ENCODE data around the gene PAX7.

Gene PAX7

DNA sequence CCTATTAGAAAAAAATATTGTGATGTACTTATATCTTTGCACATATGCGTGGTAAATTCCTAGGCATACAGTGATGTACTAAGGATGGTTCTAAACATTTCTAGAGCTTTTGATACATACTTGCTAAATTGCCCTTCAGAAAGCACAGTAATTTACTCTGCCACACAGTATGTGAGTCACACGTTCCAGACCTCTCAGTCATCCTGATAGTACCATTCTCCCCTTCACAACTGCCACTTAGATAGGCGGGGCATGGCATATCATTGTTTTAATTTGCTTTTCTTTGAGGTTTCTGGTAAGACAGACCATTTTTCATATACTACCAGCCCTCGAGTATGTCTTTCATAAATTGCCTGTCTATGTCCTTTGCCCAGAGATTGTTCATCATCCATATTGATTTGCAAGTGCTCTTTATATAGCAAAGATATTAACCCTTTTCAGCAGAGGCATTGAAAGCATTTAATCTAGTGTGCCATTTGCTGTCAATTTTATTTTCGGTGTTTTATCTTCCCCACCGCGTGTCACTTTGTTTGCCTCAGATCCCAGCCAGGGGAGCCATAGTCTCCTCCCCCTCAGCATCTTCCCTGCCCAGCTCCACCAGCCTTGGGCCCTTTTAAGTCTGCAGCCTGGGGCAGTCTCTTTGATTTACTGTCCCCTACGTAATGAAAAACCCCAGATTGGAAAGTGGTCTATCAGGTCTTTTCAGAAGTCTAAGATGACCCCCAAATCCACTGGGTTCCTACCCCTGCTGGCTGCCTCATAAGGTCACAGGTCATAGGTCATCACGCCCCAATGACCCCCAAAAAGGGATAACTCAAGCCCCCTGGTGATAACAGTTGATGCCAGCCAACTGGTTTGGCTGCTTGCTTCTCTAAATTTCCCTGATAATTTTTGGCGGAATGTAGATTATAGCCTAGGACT, 11.8 kb upstream of the PAX7 start:
- DNase-seq (ENCODE audit: low spot score): no peak

DNA sequence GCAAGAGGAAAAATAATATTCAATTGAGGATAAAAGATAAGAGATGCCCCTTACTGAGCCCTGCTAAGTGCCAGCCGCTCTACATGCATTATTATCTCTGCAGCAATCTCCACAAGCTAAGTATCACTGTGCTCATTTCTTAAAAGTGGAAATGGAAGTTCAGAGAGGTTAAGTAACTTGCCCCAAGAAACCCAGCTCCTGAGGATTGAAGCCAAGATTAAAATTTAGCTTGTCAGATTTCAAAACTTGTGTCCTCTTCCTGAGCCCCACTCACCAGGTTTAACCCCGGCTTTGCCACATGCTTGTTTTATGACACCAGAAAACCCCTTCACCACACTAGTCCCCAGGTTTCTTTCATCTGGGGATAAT, 11.2 kb upstream of the PAX7 start:
- no peak for DNase-seq (ENCODE audit: low spot score)

DNA sequence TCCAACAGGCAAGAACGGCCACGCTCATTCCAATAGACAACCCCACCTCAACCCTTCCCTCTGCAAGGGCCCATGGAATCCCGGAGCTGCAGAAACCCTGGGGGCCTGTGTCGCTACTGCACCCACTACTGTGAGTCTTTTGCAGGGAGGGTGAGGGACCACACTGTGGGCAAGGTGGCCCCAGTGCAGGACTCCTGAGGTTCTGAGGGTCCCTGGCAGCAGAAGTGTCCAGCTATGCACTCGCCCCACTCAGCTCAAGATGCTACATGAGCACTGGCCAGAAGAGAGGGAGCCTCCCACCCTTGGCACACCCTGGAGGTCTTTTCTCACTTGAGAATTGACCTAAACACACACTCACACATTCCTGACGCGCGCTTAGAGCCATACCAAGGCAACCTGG, 2.1 kb upstream of the PAX7 start:
- no peak for DNase-seq (ENCODE audit: low spot score)

DNA sequence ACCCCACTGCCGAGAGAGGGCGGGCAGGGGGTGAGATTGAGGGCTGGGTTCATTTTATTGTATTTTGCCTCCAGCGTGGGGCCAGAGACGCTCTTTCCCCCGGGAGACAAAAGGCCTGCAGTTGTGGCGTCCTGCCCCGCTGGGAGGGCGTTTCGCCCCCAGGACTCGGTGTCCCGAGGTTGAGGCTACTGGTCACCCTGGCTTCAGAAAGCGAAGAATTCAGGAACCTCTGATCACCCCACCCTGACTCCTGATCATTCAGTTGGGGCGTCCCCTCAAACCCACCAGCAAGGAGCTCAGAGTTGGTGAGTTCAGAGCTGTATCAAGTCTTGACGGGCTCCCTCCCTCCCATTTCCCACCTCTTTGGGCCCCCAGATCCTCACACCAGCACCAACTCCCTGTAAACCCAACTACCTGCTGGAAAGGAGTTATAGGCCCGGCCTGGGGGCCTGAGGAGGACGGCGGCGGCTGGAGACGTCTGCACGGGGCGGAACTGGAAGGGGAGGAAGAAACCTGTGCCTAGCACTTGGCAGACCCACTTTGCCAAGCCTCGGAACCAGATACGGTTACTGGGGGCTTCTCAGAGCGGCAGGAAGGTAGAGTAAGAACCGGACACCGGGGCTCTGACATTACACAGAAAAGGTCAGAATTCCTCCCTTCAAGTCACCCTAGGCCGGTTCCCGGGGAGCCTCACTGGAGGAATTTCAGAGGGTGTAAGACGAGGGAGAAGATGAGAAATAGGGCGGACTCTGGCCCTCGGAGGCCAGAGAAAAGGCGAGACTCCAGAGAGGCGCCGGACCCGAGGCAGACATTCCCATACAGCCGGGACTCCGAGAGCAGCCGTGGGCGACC, 761 bp upstream of the PAX7 start:
- no peak for DNase-seq (ENCODE audit: low spot score)

DNA sequence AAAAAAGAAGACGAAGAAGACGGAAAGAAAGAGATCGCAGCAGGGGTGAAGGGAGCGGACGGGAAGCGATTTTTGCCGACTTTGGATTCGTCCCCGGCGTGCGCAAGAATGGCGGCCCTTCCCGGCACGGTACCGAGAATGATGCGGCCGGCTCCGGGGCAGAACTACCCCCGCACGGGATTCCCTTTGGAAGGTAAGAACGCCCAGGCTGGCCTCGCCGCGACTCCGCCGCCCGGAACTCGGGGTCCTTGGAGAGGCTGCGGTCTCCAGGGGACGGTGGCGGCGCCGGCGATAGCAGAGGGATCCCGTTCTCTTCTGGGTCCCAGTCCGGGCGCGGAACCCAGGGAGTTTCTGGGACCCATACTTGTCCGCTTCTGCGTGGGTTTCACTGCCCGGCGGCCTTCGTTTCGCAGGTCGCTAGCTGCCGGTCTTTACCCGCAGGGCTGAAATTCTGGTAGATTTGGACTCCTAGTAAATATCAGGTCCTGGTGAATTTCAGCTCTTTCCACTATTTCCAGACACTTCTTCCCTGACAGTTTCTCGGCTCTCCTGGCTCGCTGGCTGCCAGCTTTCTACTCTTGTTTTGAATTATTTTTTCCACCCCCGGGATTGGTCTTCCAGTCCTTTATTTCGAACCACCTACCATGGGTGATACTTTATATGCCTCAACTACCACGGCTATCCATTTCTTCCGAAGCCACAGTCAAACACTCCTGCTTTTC, 1.0 kb downstream of the PAX7 start:
- no peak for DNase-seq (ENCODE audit: low spot score)

DNA sequence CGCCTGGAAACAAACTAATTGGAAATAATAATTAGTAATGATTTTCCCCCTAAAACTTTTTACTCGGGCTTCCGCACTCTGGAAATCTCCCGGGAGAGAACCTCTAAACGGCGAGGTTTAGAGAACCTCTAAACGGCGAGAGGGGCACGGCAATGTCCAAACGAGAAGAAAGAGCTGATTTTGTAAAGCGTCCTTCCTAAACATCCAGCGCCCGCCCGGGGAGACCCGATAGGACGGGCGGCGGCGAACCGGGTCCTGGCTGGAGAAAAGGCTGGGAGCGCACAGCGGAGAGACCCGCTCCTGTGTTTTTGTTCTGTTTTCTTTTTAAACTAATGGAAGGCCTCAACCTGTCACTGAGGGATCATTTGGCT, 1.6 kb downstream of the PAX7 start:
- DNase-seq (ENCODE audit: low spot score): no peak

DNA sequence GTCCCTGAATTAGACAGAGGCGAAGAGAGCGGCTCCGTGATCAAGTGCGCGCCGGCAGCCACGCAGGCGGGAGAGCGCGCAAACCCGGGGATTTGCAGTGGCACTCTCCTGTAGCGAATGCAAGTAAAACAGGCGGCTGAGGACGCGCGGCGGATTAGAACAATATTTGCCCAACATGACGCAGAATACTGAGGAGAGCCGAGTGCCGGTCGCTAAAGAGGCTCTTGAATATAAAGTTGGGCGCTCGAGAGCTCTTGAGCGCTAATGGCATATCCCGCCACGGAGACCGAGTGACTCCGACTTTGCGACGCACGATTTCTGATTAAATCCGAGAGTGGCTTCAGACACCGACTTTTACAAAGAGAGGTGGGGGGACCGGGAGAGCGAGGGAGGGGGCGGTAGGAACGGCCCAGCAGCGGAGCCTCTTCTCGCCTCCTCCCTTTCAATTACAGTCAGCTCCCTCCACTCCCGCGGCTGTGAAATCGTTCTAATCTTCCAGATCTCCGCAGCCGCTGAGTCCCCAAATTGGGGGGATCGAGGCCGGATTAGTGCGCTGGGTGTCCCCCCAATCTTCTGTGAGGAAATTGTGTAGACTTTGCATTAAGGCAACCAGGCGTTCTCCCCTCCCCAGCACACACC, 2.3 kb downstream of the PAX7 start:
- DNase-seq (ENCODE audit: low spot score): no peak

DNA sequence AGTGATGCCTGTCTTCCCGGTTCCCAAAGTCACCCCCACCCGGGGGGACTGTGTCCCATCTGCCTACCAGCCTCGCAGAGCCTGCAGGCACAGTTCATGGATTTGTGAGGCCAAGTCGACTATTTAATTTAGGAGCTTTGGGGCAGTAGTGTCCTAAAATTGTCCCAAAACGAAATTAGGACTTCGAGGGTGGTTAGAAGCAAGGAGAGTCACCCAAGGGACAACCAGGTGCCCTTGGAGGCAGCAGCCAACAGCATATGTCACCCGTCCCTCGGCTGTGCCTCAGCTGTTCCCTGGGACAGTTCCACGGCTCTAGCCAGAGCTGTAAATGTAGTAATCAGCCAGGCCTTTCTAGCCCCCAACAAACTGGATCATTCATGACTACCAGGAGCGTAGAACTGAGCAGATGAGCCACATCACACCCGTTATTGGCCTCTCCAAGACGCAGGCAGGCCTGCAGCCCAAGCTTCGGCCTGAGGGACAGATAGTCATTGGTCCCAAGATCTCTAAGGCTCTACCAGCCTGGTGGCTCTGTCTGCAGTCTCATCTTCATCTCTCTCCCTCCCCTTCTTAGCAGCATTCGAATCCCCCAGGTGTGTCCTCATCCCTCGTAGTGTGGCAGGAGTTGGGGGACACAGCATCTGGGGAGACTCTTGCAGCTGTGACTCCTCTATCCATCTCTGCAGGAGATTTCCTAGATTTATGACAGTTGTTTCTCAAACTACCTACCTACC, 2.9 kb downstream of the PAX7 start:
- no peak for DNase-seq (ENCODE audit: low spot score)

DNA sequence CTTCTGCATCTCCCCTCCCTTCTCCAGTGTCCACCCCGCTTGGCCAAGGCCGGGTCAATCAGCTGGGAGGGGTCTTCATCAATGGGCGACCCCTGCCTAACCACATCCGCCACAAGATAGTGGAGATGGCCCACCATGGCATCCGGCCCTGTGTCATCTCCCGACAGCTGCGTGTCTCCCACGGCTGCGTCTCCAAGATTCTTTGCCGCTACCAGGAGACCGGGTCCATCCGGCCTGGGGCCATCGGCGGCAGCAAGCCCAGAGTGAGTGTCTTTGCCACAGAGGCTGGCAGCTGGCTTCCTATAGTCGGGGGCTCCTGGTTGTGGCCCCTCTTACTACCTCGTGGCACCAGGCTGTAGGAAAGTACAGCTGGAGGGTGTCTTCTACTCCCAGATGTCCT, 3.6 kb downstream of the PAX7 start:
- no peak for DNase-seq (ENCODE audit: low spot score)

DNA sequence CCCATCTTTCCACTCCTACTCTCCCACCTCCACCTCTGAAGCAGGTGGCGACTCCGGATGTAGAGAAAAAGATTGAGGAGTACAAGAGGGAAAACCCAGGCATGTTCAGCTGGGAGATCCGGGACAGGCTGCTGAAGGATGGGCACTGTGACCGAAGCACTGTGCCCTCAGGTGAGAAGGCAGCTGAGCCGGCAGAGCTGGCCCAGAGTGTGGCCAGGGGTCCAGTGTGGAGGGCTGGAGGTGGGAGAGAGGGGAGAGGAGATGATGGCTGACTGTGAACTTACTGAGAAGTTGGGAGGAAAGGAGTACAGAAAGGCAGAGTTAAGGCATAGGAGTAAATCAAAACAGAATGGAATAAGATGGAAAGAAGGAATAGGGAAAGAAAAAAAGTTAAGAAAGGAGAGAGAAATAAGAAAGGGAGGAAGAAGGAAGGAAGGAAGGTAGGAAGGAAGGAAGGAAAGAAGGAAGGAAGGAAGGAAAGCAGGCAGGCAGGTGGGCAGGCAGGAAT, 4.5 kb downstream of the PAX7 start:
- DNase-seq (ENCODE audit: low spot score): no peak

DNA sequence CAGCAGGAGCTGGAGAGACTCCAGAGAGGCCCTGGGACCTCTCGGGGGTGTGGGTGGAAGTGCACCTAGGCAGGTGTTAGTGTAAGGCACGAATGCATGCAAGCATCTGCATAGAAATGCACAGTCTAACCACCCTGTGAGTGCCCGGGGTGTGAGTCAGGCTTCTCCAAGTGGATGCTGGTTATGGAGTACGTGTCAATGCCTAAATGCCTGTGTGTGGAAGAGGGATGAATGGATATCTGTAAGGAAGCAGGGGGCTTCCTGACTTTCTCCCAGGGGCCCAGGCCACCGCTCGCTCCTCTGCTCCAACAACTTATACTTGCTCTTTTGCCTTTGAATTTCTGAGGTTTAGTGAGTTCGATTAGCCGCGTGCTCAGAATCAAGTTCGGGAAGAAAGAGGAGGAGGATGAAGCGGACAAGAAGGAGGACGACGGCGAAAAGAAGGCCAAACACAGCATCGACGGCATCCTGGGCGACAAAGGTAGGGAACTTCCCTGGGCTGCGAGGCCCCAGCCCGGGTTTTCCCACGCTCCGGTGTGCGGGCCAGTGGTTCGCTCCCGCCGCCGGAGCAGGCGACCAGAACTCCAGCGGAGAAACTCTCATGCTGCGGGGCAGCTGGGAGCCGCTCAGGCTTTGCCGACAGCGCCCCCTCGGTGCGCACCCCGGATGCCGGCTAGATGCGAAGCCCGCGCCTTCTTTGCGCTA, 5.4 kb downstream of the PAX7 start:
- DNase-seq (ENCODE audit: low spot score): peak; percentile 40

DNA sequence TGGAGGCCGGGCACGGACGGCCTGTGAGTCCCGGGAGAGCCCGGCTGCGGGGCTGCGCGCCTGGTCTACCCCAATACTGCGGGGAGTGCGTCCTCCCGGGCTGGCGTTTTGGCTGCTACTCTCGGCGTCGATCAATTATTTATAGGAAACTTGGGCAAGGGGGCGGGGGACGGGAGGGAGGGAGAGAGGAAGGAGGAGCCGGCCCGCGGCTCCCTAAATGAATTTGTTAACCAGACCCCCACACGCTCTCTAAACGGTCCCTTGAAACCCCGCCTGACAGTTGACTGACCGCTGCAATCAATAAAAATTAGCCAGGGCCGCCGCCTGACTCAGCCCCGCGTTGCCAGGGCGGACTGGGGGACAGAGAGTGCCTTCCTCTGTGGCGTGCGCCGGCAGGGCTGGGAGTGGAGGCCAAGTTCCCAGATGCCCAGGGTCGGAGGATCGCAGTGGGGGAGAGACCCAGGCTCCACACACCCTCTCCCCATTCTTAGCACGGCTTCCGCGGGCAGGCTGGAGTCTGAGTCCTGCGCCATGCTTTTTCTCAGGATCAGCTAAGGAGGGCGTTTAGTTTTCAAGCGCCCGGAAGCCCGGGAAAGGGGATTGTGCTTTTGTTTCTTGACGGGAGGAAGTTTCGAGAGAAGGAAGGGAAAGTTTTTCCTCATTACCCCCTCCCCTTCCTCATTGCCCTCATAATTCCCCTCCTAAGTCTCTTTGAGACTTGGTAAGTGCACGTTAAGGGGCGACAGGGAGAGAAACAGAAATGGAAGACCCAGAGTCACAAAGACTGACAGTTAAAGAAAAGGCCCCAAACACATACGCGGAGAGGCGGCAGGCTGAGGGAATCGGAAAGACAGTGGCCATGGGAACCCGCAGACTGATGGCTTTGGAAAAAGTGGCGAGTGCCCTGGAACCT, 6.2 kb downstream of the PAX7 start:
- no peak for DNase-seq (ENCODE audit: low spot score)

DNA sequence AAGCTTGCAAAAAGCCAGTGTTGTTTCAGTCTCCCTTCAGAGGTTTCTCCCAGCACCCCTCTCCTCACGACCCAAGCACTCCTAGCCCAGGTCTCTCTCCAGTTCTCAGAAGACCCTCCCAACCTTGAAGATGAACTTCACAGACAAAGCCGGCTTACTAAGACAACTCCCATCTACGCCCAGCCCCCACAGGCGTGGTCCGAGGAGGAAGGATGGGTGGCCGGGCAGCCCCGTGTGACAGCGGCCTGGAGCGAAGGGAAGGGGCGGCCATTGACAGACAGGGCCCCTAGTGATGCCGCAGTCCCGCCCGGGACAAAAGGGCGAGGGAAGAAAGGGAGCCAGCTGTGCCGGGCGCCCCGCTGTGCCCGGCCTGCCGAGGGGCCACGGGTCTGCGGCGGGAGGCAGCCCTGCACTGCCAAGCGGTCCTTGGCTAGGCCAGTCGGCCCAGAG, 6.9 kb downstream of the PAX7 start:
- DNase-seq (ENCODE audit: low spot score): no peak

DNA sequence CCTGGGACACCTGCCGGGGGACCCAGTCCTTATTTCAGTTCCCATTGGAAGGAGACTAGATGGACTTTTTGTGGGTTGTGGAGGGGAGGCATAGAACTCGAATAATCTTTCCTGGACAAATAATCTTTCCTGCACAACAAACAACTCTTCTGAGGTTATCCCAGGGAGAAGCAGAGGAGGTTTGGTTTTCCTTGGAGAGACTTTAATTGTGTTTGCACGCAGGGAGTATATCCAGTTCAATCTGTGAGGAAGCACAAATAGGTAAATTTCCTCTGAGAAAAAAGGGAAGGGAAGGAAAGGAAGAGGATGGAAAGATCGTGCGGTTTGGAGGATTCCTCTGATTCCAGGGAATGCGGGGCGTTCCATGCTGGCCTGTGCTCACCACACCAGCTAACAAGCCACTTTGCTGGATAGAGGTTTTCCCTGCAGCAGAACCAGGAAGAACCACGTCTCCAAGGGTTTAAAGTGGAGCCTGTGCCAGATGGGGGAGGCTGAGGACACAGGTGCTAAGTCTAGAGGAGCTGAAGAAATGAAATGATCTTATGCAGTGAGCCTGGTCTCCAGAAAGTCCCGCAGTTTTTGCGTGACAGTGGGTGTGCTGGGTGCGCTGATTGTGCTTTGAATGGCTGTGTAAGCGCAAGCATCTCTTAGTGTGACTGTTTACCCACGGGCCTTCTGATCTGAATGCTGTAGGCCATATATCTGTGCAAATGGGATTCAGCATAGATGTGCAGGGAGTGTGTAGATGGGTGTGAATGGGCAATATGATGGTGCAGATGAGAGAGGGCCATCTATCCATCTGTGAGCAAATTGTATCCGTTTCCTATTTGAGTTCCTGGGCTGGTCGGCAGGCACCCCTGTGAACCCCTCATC, 7.6 kb downstream of the PAX7 start:
- no peak for DNase-seq (ENCODE audit: low spot score)

DNA sequence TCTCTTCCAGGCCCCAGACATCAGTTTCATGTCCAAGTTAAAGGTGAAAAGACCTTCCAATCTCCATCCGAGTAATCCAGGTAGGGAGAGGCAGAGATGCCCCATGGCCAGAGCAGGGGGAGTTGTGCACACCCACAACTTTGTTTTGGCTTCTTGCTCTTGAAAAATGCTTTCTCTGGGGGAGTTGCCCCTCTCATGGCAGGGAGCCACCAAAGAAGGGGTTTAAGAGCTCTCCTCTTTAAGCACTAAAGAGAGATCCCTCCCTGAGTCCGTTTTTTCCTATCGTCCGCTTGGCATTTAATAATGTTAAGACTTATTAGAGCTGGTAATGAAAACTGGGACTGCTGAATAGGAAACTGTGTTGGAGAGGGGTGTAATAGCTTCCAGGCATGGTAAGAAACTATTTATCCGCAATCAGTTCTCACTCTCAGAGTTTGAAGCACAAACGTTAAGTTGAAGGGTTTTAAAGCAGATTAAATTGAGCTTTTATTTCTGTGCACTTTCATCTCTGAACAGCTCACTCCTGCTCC, 8.3 kb downstream of the PAX7 start:
- DNase-seq (ENCODE audit: low spot score): no peak

DNA sequence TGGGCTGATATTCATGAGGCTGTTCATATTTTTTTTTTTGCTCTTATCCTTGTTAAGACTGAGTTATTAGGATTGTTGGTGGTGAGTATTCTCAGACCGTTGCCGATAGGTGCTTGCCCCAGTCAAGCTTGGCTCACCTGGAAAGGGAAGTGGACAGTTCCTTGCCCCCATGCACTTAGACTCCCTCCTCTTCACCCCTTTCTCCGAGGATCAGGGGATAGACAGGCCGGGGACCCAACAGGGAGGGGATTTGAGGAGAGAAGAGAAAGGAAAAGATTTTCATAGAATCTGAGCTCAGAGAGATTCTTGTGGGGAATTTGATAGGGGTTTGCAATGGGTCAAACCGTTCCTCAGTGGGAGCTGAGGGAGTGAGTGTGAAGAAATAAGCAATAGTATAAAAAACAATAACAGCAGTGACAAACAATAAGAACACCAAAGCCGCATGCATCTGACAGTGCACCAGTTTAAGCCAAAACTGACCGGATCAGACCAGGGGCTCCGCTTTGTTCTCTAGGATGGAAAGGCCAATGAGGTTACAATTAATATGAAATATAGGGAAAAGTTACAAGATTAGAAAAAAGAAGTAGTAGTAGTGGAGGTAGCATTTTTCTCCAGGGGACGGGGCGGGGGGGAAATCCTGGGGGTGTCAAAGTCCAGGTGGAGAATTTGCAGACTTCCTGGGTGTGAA, 8.9 kb downstream of the PAX7 start:
- DNase-seq (ENCODE audit: low spot score): no peak

DNA sequence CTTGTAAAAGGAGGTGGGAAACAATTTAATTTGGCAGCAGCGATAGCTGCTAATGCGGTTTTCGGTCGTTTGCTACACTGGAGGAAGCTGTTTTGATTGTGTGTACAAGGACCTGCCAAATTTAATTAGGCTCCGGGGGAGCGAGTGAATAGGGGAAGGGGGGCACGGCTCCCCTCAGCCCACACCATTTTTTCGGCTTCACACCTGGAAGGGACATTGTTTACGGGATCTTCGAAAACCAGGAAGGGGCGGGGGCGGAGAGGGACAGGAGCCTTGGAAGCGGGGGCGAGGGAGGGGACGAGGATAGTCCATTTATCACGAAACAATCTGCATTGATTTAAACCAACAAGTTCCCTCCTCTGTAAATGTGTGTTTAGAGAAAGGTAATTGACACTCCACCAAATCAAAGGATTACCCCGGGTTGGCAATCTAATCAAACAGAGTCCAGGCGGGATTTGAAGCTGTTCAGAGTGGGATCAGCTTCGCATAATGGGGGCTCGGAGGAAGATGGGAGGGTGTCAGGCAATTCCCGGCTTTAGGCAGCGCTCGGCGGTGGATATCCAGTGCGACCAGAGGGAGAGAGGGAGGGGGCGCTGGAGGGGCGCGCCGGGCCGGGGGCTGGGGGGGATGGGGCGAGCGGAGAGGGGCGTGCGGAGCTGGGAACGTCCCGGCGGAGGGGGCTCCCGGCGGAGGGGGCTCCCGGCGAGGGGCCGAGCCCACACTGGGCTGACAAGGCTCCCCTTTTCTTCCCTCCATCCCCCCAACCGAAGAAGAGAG, 9.8 kb downstream of the PAX7 start:
- no peak for DNase-seq (ENCODE audit: low spot score)

All from AG20443 (cell line).